GM21737 (cell line): ENCODE measurements around the gene CENPX.

Experiments used
- ATAC-seq: cut with Tn5 transposase; IDR thresholded peaks from one replicate; pipeline ENCODE4 v1.9.1; 2021; ENCODE audit warnings: mild to moderate bottlenecking, moderate library complexity; ENCODE audit not compliant: unreplicated experiment

The CENPX gene

GRCh38 chr17:82013772-82014321 lies 8.8 kb downstream of the CENPX start:
- ATAC-seq: no peak

GRCh38 chr17:82013341-82013740 lies 9.3 kb downstream of the CENPX start:
- ATAC-seq: no peak

- no peak for ATAC-seq
Measured at GRCh38 chr17:82012640-82013295, 9.9 kb downstream of the CENPX start.

DNA sequence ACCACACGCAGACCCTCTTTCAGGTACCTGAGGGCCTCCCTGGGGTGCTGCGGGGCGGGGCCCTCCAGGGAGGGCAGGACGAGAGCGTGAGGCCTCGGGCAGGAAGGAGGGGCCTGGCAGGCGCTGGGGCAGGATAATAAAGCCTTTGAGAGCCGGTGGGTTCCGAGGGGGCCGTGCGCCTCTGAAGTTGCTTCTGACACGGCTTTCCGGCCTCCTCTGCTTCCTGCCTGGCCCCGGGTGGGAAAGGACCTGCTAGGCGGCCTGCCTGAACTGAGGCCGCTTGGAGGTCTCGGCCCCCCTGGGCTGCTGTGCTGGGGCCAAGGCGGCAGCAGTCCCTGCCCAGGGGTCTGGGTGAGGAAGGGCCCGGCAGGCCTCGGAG lies 10.4 kb downstream of the CENPX start:
- ATAC-seq: no peak

DNA sequence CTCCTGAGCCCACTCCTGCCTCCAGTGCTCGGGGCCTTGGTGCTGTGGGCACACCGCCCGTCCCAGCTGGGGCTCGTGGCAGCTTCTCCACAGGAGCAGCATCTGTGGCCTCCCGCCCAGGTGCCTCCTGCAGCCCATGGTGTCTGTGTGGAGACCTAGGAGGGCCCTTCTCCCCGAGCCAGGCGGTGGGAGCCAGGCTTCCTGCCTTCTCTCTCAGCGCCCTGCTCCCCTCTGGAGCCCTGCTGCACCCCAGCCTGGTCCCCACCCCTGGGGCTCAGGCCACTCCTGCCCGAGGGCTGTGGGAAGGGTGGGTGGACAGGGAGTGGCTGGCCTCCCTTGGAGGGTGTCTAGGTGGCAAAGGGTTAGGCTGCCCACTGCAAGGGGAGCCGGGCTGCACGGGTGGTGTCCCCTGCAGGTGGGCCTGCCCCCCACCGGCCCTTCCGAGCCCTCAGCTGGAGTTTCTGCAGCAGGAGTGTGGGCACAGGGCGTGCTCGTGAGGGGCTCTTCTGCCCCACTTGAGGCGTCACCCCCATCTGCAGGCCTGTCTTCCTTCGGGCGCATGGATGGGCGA lies 11.0 kb downstream of the CENPX start:
- no peak for ATAC-seq

- ATAC-seq: no peak
Measured at GRCh38 chr17:82010575-82011525, 11.8 kb downstream of the CENPX start.

DNA sequence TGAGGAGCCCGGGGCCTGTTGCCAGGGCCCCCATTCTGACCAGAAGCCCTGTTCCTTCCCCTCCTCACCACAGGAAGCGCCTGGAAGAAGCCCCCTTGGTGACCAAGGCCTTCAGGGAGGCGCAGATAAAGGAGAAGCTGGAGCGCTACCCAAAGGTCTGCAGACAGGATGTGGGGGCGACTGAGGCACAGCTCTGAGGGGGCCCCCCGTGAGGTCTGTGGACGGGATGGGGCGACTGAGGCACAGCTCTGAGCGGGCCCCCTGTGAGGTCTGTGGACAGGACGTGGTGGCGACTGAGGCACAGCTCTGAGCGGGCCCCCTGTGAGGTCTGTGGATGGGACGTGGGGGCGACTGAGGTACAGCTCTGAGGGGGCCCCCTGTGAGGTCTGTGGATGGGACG lies 13.3 kb downstream of the CENPX start:
- ATAC-seq: no peak

DNA sequence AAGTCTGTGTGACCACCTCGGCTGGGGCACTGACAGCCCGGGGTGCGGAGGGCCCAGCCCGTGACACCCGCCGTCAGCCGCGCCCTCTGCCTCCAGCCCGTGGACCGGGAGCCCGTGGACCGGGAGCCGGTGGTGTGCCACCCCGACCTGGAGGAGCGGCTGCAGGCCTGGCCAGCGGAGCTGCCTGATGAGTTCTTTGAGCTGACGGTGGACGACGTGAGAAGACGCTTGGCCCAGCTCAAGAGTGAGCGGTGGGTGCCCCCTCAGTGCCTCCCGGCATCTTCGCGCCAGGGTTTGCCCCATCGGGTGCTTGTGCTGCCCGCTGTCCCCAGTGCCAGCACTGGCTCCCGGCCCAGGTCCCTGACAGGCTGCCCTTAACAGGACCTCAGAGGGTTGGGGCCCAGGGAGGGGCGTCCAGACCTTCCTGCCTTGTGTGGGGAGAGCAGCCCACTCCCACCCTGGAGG lies 13.7 kb downstream of the CENPX start:
- ATAC-seq: no peak

DNA sequence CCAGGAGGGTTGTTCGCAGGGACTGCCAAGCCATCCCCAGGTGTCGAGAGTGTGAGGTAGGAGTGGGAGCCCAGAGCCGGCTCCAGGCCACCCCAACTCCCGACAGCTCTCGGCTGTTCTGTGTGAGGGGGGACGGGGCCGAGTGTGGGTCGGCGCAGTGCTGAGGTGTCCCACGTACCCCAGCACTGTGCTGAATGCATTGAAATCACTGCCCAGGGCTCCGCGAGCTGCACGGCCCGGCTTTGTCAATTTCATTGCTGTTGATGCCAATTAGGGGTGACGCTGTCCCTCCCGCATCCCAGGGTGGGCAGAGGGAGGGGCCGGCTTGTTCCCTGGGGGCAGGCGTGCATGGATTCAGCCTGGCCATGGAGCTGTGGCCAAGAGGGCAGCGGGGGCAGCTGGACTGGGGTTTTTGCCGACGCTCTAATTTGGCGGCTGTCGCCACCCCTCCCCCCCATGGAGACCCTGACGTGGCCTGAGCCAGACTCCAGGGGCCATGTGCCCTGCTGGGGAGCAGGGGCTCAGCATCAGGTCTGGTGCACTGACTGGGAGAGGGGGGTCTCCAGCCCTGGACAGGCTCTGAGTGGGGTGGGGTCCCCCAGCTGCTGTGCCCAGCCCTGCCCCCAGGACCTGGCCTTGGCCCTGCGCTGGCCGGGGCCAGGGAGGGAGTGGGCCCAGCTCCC lies 14.3 kb downstream of the CENPX start:
- no peak for ATAC-seq

DNA sequence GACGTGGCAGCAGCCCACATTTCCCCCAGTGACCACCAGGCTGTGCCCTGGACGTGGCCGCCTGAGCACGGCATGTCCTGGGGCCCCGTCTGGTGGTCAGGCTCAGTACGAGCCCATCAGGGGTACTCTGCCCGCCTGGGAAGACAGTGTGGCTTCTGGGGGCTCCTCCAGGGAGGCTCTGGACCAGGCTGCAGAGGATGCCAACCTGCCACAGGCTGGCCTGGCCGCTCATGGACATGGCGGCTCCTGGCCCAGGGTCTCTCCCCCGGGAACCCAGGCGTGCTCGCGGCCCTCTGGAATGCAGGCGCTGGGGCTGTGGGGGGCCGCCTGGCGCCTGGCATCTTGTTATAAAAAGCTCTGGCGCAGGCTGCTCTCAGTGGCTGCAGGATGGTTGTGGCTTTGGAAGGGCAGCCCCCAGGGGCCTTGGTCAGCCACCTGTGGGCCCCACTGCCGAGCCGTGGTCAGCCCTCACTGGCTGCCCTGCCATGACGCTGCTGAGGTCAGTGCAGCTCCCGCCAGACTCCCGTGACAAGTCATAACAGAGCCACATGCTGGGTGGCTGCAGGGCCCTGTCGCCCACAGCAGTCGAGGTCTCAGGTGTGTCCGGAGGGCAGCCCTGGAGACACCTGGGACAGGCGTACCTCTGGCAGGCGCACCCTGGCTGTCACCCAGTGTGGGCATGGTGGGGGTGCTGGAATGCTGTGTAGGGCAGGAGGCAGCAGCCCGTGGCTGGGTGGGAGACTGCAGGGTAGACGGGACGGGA lies 15.0 kb downstream of the CENPX start:
- no peak for ATAC-seq

DNA sequence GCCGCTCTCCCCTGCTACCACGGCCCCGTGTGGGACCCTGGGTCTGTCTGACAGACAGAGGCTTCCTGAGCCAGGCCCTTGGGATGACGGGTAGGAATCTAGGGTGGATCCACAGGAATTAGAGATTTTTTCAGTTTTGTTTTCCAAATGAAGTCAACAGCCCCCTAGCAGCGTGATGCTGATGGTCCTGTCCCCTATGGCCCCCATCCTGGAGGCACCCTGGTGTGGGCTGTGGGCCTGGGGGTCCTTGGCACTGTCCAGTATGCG lies 15.5 kb downstream of the CENPX start:
- ATAC-seq: no peak

- ATAC-seq: no peak
Measured at GRCh38 chr17:82006468-82007227, 16.0 kb downstream of the CENPX start.

- no peak for ATAC-seq
Measured at GRCh38 chr17:82005701-82006348, 16.9 kb downstream of the CENPX start.

DNA sequence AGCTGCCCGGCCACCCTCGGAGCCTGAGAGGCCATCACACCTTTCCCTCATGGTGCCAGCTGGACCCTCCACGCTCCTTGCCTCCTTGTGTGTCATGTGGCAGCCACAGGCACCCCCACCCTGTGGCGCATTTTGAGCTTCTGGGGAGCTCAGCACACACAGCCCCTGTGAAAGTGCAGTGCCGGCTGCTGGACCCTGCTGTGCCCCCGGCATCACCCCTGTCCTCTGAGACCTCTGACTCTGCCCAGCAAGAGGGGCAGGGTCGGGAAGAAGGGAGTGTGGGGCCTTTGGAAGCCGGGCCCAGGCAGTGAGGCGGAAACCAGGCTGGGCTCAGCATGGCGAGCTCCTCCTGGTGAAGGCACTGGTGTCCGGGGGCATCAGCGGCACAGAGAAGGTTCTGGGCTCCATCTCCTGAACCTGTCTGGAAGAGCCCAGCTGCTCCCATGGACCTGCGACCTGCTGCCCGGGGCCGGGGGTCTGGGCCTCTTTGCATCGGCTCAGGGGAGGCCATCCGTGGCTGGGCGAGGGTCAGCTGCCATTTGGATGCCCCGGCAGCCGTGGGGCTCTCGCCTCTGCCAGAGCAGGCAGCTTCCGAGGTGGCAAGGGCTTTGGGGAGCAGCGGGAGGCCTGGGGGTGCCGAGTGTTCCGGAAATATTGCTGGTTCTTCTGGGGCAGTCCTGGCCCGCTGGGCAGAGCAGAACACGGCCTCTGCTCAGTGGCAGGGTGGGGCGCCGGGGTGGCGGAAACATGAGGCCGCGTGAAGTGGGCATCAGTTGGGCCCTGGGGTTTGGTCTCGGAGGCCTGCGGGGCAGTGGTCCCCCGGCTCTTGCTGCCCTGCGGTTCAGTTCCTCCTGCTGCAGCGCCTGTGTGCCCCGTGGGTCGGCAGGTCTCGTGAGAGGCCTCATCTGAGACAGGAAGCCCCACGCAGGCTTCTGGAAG lies 17.9 kb downstream of the CENPX start:
- no peak for ATAC-seq

DNA sequence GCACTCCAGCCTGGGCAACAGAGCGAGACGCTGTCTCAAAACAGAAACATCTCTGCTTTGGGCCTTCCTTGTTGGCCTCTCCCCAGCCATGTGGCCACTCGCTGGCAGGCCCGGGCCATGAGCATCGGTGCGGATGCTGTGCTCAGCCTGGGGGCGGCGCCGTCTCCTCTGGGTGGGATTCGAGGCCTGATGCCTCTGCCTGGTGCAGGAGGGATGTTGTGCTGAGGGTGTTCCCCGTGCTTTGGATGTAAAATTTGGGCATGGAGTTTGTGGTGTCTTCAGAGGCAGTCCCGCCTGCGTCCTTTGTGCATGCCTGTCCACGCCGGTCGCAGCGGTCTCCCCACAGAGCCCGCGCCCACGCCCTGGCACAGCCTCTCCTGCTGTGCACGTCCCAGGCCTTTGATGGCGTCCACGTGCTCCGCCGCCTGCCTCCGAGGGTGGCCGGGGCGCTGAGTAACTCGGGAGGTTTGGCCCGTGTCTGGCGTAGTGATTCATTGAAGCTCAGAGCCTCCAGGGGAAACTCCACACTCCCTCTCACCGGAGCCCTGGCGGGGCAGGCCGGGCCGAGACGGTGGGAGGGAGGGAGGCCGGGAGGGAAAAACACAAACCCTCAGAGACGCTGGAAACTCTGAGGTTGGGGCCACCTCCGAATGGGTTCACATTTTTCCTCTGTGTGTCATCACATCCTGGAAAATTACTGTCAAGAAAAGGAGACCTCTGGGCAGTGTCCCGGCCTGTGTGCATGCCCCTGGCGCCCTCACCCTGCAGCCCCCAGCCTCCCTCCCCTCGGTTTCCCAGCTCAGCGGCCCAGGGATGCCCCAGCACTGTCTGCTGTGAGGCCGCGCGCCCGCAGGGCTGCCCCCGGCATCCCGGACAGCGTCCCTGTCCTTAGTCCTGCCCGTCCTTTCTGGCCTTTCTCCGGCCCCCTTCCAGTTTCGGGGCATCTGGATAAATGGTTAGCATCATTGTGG lies 19.0 kb downstream of the CENPX start:
- ATAC-seq: no peak

DNA sequence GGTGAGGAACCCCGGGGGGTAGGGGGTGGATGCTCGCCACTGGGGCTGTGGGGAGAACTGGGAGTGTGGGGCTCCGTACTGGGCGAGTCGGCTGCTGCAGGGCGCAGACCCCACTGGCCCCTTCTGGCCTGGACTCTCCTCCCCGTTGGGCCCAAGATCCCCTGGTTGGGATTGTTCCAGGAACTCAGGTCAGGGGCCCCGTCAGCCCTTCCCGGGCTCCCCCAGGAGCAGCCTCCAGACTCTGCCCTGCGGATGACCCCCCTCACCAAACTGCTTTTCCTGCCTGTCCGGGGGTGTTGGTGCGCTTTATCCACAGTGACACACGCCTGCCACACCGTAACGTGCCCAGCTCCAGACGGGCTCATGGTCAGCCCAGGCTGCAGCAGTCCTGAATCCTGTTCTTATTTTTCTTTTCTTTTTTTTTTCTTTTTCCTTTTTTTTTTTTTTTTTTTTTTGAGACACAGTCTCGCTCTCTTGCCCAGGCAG lies 21.1 kb downstream of the CENPX start:
- no peak for ATAC-seq
